SK-N-SH treated with all-trans-retinoic acid at 6 μM for 48 hours (cell line): ENCODE data around the gene CDC42EP5.

Experiments used
- ATAC-seq: fragments of 200-7000 bp; cut with Tn5 transposase; 3 replicates; pipeline ENCODE4 v1.9.1; 2020; ENCODE audit warnings: mild to moderate bottlenecking, moderate library complexity
- BACH2 ChIP-seq: fragments of 250-450 bp; sonication (Bioruptor Pico); IDR thresholded peaks from 2 replicates; pipeline ENCODE4 v1.9.0; 2021; ENCODE audit warnings: mild to moderate bottlenecking, borderline replicate concordance
- CREB5 ChIP-seq: fragments of 250-450 bp; sonication (Bioruptor Pico); IDR thresholded peaks from 2 replicates; pipeline ENCODE4 v1.5.1; 2020; ENCODE audit warnings: low read depth, mild to moderate bottlenecking, moderate library complexity
- CSDC2 ChIP-seq: fragments of 250-450 bp; sonication (Bioruptor Pico); IDR thresholded peaks from 2 replicates; pipeline ENCODE4 v1.5.0; 2020; ENCODE audit warnings: mild to moderate bottlenecking, moderate library complexity
- CSRNP3 ChIP-seq: fragments of 250-450 bp; sonication (Bioruptor Pico); IDR thresholded peaks from 2 replicates; pipeline ENCODE4 v1.5.1; 2021; ENCODE audit warnings: mild to moderate bottlenecking, moderate library complexity
- ESRRG ChIP-seq: fragments of 250-450 bp; sonication (Bioruptor Pico); IDR thresholded peaks from 2 replicates; pipeline ENCODE4 v1.6.1; 2021; ENCODE audit warnings: mild to moderate bottlenecking
- GLIS3 ChIP-seq: fragments of 250-450 bp; sonication (Bioruptor Pico); IDR thresholded peaks from 2 replicates; pipeline ENCODE4 v1.5.0; 2020; ENCODE audit warnings: mild to moderate bottlenecking, moderate library complexity
- ISL1 ChIP-seq: fragments of 250-450 bp; sonication (Bioruptor Pico); IDR thresholded peaks from 2 replicates; pipeline ENCODE4 v2.1.2; 2022; ENCODE audit warnings: mild to moderate bottlenecking, moderate library complexity
- OSR1 ChIP-seq: fragments of 250-450 bp; sonication (Bioruptor Pico); IDR thresholded peaks from 2 replicates; pipeline ENCODE4 v1.8.0; 2022; ENCODE audit warnings: moderate library complexity, mild to moderate bottlenecking, inconsistent platforms
- PATZ1 ChIP-seq: fragments of 250-450 bp; sonication (Bioruptor Pico); IDR thresholded peaks from 2 replicates; pipeline ENCODE4 v1.8.0; 2020; ENCODE audit warnings: mild to moderate bottlenecking, moderate library complexity, borderline replicate concordance
- POU6F1 ChIP-seq: fragments of 250-450 bp; sonication (Bioruptor Pico); IDR thresholded peaks from 2 replicates; pipeline ENCODE4 v1.8.0; 2021; ENCODE audit warnings: low read depth, mild to moderate bottlenecking, moderate library complexity, borderline replicate concordance
- PPARA ChIP-seq: fragments of 250-450 bp; sonication (Bioruptor Pico); IDR thresholded peaks from 2 replicates; pipeline ENCODE4 v1.5.0; 2020; ENCODE audit warnings: mild to moderate bottlenecking, borderline replicate concordance
- RARB ChIP-seq: fragments of 250-450 bp; sonication (Bioruptor Pico); IDR thresholded peaks from 2 replicates; pipeline ENCODE4 v1.8.0; 2021; ENCODE audit warnings: mild to moderate bottlenecking, moderate library complexity
- SNAI2 ChIP-seq: fragments of 250-450 bp; sonication (Bioruptor Pico); IDR thresholded peaks from 2 replicates; pipeline ENCODE4 v1.5.0; 2020; ENCODE audit warnings: mild to moderate bottlenecking, moderate library complexity
- TCF4 ChIP-seq: fragments of 250-450 bp; sonication (Bioruptor Pico); IDR thresholded peaks from 2 replicates; pipeline ENCODE4 v1.8.0; 2021; ENCODE audit warnings: mild to moderate bottlenecking, moderate library complexity, borderline replicate concordance
- TOX ChIP-seq: fragments of 250-450 bp; sonication (Bioruptor Pico); IDR thresholded peaks from 2 replicates; pipeline ENCODE4 v1.8.0; 2021; ENCODE audit warnings: mild to moderate bottlenecking, moderate library complexity, borderline replicate concordance
- TSHZ2 ChIP-seq: fragments of 250-450 bp; sonication (Bioruptor Pico); IDR thresholded peaks from 2 replicates; pipeline ENCODE4 v1.5.0; 2020; ENCODE audit warnings: mild to moderate bottlenecking, moderate library complexity
- ZFP3 ChIP-seq: fragments of 250-450 bp; sonication (Bioruptor Pico); IDR thresholded peaks from 2 replicates; pipeline ENCODE4 v1.5.0; 2020; ENCODE audit warnings: mild to moderate bottlenecking, moderate library complexity
- ZFP30 ChIP-seq: fragments of 450-650 bp; formaldehyde crosslinking; IDR thresholded peaks from 2 replicates; pipeline ENCODE4 v1.5.0; 2022; ENCODE audit warnings: mild to moderate bottlenecking, moderate library complexity
- ZNF565 ChIP-seq: fragments of 450-650 bp; formaldehyde crosslinking; conservative IDR thresholded peaks from 2 replicates; pipeline ENCODE4 v1.5.0; 2020; ENCODE audit warnings: low read depth, mild to moderate bottlenecking, moderate library complexity
- ZNF70 ChIP-seq: fragments of 450-650 bp; formaldehyde crosslinking; IDR thresholded peaks from 2 replicates; pipeline ENCODE4 v1.5.0; 2020; ENCODE audit warnings: mild to moderate bottlenecking, moderate library complexity
- ZNF8 ChIP-seq: fragments of 450-650 bp; formaldehyde crosslinking; IDR thresholded peaks from 2 replicates; pipeline ENCODE4 v1.5.0; 2020; ENCODE audit warnings: mild to moderate bottlenecking, moderate library complexity

Gene CDC42EP5

GRCh38 chr19:54461210-54461609 lies 11.9 kb downstream of the CDC42EP5 start:
- TF ChIP-seq GLIS3 (CRISPR knock-in tag) (no peak), PATZ1 (CRISPR knock-in tag) (no peak), ZFP3 (no peak), ISL1 (no peak), ESRRG (no peak), ZNF565 (CRISPR knock-in tag) (no peak), TCF4 (CRISPR knock-in tag) (no peak), SNAI2 (no peak), ZNF70 (CRISPR knock-in tag) (no peak), RARB (CRISPR knock-in tag) (no peak), TOX (CRISPR knock-in tag) (no peak), ZFP30 (CRISPR knock-in tag) (no peak), TSHZ2 (CRISPR knock-in tag) (no peak), ZNF8 (CRISPR knock-in tag) (no peak), CSDC2 (CRISPR knock-in tag) (no peak), OSR1 (CRISPR knock-in tag) (no peak), CREB5 (CRISPR knock-in tag) (no peak), CSRNP3 (no peak), BACH2 (CRISPR knock-in tag) (no peak), POU6F1 (CRISPR knock-in tag) (no peak)
- ATAC-seq = no peak

- no peak for ATAC-seq
- TF ChIP-seq CREB5 (CRISPR knock-in tag) = no peak
- TF ChIP-seq POU6F1 (CRISPR knock-in tag) = no peak
- TF ChIP-seq PPARA (CRISPR knock-in tag) = no peak
- TF ChIP-seq ZNF565 (CRISPR knock-in tag) = no peak
Measured at GRCh38 chr19:54460230-54461005, 12.7 kb downstream of the CDC42EP5 start.
